D721Med (cell line): ENCODE data around the gene RASGRP1.

Source experiments
- DNase-seq: peaks from one replicate; pipeline ENCODE4 v3.0.0; 2011; ENCODE audit warnings: low spot score; ENCODE audit not compliant: insufficient read length
- FAIRE-seq: peaks from 2 replicates; lab custom pipeline; 2011; peaks lifted over from hg19 to GRCh38; lab: Jason Lieb, UNC
- CTCF ChIP-seq: IDR thresholded peaks from 2 replicates; pipeline ENCODE4 v1.5.1; 2012; ENCODE audit warnings: mild to moderate bottlenecking, control low read depth; ENCODE audit not compliant: insufficient read depth; ENCODE audit errors: missing control alignments

Gene RASGRP1

GRCh38 chr15:38559131-38559530, 5.5 kb downstream of the RASGRP1 start:
- TF ChIP-seq CTCF: no peak
- DNase-seq (no peak), FAIRE-seq (no peak)

- FAIRE-seq (no peak), DNase-seq (no peak)
- no peak for TF ChIP-seq CTCF
These were observed 6.1 kb downstream of the RASGRP1 start for GRCh38 chr15:38558372-38559059.

GRCh38 chr15:38557921-38558320, 6.7 kb downstream of the RASGRP1 start:
- TF ChIP-seq CTCF: no peak
- FAIRE-seq: no peak
- no peak for DNase-seq

- DNase-seq: no peak
- TF ChIP-seq CTCF: no peak
- FAIRE-seq: no peak
These were observed 8.8 kb downstream of the RASGRP1 start for GRCh38 chr15:38555686-38556334.

- DNase-seq (no peak), FAIRE-seq (no peak)
- no peak for TF ChIP-seq CTCF
These were observed 10.3 kb downstream of the RASGRP1 start for GRCh38 chr15:38554354-38554753.

GRCh38 chr15:38553071-38553470, 11.5 kb downstream of the RASGRP1 start:
- DNase-seq: no peak
- no peak for TF ChIP-seq CTCF
- FAIRE-seq: no peak
